AG04450 (cell line): ENCODE data around the gene TEKT2. TPM values are rescaled to one million over a fixed set of nuclear protein-coding genes. Genes with fewer than 3 reads are reported as not detected.
A peak's percentile ranks its signal among the peaks of the same experiment; 100 is the strongest.

Experiments
- CTCF ChIA-PET: fragments of 300-600, 350-600 bp; formaldehyde crosslinking; extraction: SDS; loops from one replicate; lab custom pipeline; 2022; ENCODE audit warnings: antibody characterized with exemption, inconsistent platforms; lab: Charles Lee
- POLR2A ChIA-PET: fragments of 350-600 bp; formaldehyde crosslinking; extraction: SDS; loops from one replicate; lab custom pipeline; 2021; ENCODE audit warnings: antibody characterized with exemption, inconsistent platforms; lab: Yijun Ruan, JAX
- DNase-seq: peaks from one replicate; pipeline ENCODE4 v3.0.0-alpha.2; 2011; ENCODE audit warnings: low read depth, low spot score
- H3K27ac ChIP-seq: one replicate; pipeline ENCODE4 v1.5.1; 2012; ENCODE audit warnings: low read depth, low read length, control low read depth
- H3K27me3 ChIP-seq: one replicate; pipeline ENCODE4 v1.6.0; 2012; ENCODE audit warnings: low read length; ENCODE audit not compliant: control insufficient read depth, insufficient read depth
- H3K4me3 ChIP-seq: 2 replicates; pipeline ENCODE4 v1.5.1; 2011; ENCODE audit warnings: mild to moderate bottlenecking, low read depth, low read length, control low read depth
- H3K9me3 ChIP-seq: 2 replicates; pipeline ENCODE4 v1.5.1; 2012; ENCODE audit warnings: low read length; ENCODE audit not compliant: control insufficient read depth, insufficient read depth
- polyA plus RNA-seq: library from polyadenylated mRNA; depleted of rRNA; stranded (reverse); fragments of >200 nt; gene quantifications from 2 replicates; pipeline ENCODE4 v1.2.3, GENCODE V29; 2011
- TF ChIP-seq, protein P1 (sequence below): IDR thresholded peaks from 2 replicates; pipeline ENCODE4 v1.5.1; 2011; ENCODE audit warnings: low read depth, low read length, control low read depth, inconsistent platforms

Gene TEKT2
- polyA plus RNA-seq, 1 experiment, result 0.12 TPM

GRCh38 chr1:36128905-36129206 lies 45.0 kb downstream of the TEKT2 start:
- Histone ChIP-seq H3K27ac (no peak overlapping the region), H3K27me3 (peaks cover 17% of the 10 kb centered on the region), H3K4me3 (no peak overlapping the region), H3K9me3 (no peaks in the 10 kb centered on the region; the same call in 1 of the 2 replicates)
- ChIA-PET POLR2A (interaction anchor here (0.7 to 1.4 kb wide), 2 partner anchors 10 to 12 kb away, joined by 3 read pairs; no protein-coding TSS in a partner anchor), CTCF (no interaction called here)
- TF ChIP-seq, protein P1, sequence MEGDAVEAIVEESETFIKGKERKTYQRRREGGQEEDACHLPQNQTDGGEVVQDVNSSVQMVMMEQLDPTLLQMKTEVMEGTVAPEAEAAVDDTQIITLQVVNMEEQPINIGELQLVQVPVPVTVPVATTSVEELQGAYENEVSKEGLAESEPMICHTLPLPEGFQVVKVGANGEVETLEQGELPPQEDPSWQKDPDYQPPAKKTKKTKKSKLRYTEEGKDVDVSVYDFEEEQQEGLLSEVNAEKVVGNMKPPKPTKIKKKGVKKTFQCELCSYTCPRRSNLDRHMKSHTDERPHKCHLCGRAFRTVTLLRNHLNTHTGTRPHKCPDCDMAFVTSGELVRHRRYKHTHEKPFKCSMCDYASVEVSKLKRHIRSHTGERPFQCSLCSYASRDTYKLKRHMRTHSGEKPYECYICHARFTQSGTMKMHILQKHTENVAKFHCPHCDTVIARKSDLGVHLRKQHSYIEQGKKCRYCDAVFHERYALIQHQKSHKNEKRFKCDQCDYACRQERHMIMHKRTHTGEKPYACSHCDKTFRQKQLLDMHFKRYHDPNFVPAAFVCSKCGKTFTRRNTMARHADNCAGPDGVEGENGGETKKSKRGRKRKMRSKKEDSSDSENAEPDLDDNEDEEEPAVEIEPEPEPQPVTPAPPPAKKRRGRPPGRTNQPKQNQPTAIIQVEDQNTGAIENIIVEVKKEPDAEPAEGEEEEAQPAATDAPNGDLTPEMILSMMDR, result no peak
- DNase-seq, result no peak

GRCh38 chr1:36132029-36132428 lies 48.1 kb downstream of the TEKT2 start:
- H3K27ac ChIP-seq, result no peak overlapping the region
- TF ChIP-seq, protein P1, result no peak
- no peaks in the 10 kb centered on the region for H3K9me3 ChIP-seq
- no peak for DNase-seq
- ChIA-PET POLR2A (interaction anchor here (0.6 kb wide), 1 partner anchor 14 kb away, joined by 5 read pairs; no protein-coding TSS in a partner anchor), CTCF (interaction anchor here (0.6 to 6.2 kb wide), 4 partner anchors 18 to 61 kb away, joined by 3 to 145 read pairs (median 18); partner anchors contain the start of gene TRAPPC3)
- H3K27me3 ChIP-seq, result no peaks in the 10 kb centered on the region
- no peak overlapping the region for H3K4me3 ChIP-seq

- ChIA-PET CTCF (interaction anchor here (0.6 to 6.2 kb wide), 13 partner anchors 9 to 287 kb away, joined by 3 to 145 read pairs (median 10); partner anchors contain the start of gene TRAPPC3), POLR2A (interaction anchor here (0.6 to 1.2 kb wide), 6 partner anchors 15 to 317 kb away, joined by 3 to 4 read pairs (median 4); partner anchors contain the start of gene OSCP1)
- peak; percentile 75 for DNase-seq
- no peak overlapping the region for H3K4me3 ChIP-seq
- H3K27me3 ChIP-seq, result no peaks in the 10 kb centered on the region
- TF ChIP-seq, protein P1, result no peak
- no peaks in the 10 kb centered on the region for H3K9me3 ChIP-seq
- H3K27ac ChIP-seq, result no peak overlapping the region
Observed at GRCh38 chr1:36133484-36133883, 49.6 kb downstream of the TEKT2 start.

- TF ChIP-seq, protein P1, result no peak
- no peak overlapping the region for H3K27ac ChIP-seq
- POLR2A ChIA-PET, result interaction anchor here (0.6 to 1.2 kb wide), 7 partner anchors 15 to 316 kb away, joined by 3 to 4 read pairs (median 4); partner anchors contain the start of genes OSCP1 and TRAPPC3
Observed at GRCh38 chr1:36134031-36134430, 50.1 kb downstream of the TEKT2 start.

More at GRCh38 chr1:36134031-36134430, 50.1 kb downstream of the TEKT2 start:
- no peak overlapping the region for H3K4me3 ChIP-seq
- CTCF ChIA-PET, result interaction anchor here (0.6 to 6.2 kb wide), 25 partner anchors 8 to 359 kb away, joined by 3 to 145 read pairs (median 4); partner anchors contain the start of genes TEKT2 and TRAPPC3
- H3K9me3 ChIP-seq, result no peaks in the 10 kb centered on the region
- no peak for DNase-seq
- no peaks in the 10 kb centered on the region for H3K27me3 ChIP-seq
